OCI-LY1 (cell line): ENCODE data around the gene FARP1.

ENCODE experiments used
- H2AFZ ChIP-seq: fragments of 200-600 bp; sonication (generic), shearing (Covaris generic); 2 replicates; pipeline ENCODE4 v1.6.0; 2014; ENCODE audit warnings: antibody characterized with exemption, mild to moderate bottlenecking, low read length
- H3F3A ChIP-seq: fragments of 200-600 bp; sonication (generic), shearing (Covaris generic); 2 replicates; pipeline ENCODE4 v1.6.0; 2014; ENCODE audit warnings: mild to moderate bottlenecking, antibody characterized with exemption, low read length, moderate library complexity; ENCODE audit not compliant: insufficient read depth
- H3K27ac ChIP-seq: fragments of 200-600 bp; sonication (generic); 2 replicates; pipeline ENCODE4 v1.5.1; 2014; ENCODE audit warnings: low read length, mixed run types, mild to moderate bottlenecking, low read depth; ENCODE audit not compliant: poor library complexity, severe bottlenecking
- H3K27me3 ChIP-seq: fragments of 200-600 bp; sonication (generic); 2 replicates; pipeline ENCODE4 v1.6.0; 2014; ENCODE audit warnings: antibody characterized with exemption, mild to moderate bottlenecking, low read length, moderate library complexity; ENCODE audit not compliant: insufficient read depth
- H3K36me3 ChIP-seq: fragments of 200-600 bp; sonication (generic); 2 replicates; pipeline ENCODE4 v1.6.1; 2014; ENCODE audit warnings: mild to moderate bottlenecking, antibody characterized with exemption, low read length, moderate library complexity, mixed read lengths; ENCODE audit not compliant: insufficient read depth
- H3K4me1 ChIP-seq: fragments of 200-600 bp; sonication (generic); 2 replicates; pipeline ENCODE4 v1.5.1; 2014; ENCODE audit warnings: mild to moderate bottlenecking, low read length, moderate library complexity; ENCODE audit not compliant: insufficient read depth, severe bottlenecking
- H3K4me2 ChIP-seq: fragments of 200-600 bp; sonication (generic), shearing (Covaris generic); 2 replicates; pipeline ENCODE4 v1.6.1; 2014; ENCODE audit warnings: low read length
- H3K4me3 ChIP-seq: fragments of 200-600 bp; sonication (generic); 2 replicates; pipeline ENCODE4 v1.5.1; 2014; ENCODE audit warnings: low read length, low read depth, mild to moderate bottlenecking, mixed read lengths; ENCODE audit not compliant: poor library complexity, severe bottlenecking
- H3K79me2 ChIP-seq: fragments of 200-600 bp; shearing (Covaris generic); 2 replicates; pipeline ENCODE4 v1.6.1; 2016; ENCODE audit warnings: mixed run types, low read length, mixed read lengths; ENCODE audit not compliant: insufficient read depth
- H3K9ac ChIP-seq: fragments of 200-600 bp; sonication (generic), shearing (Covaris generic); 2 replicates; pipeline ENCODE4 v1.6.1; 2014; ENCODE audit warnings: mild to moderate bottlenecking, low read length, mixed read lengths
- H3K9me2 ChIP-seq: fragments of 200-600 bp; sonication (generic), shearing (Covaris generic); 2 replicates; pipeline ENCODE4 v1.6.1; 2014; ENCODE audit warnings: low read depth, mild to moderate bottlenecking, low read length, mixed read lengths
- H3K9me3 ChIP-seq: fragments of 200-600 bp; shearing (Covaris generic); 2 replicates; pipeline ENCODE4 v1.6.1; 2014; ENCODE audit warnings: low read length, mixed read lengths
- H4K20me1 ChIP-seq: fragments of 200-600 bp; sonication (generic), shearing (Covaris generic); 2 replicates; pipeline ENCODE4 v1.6.0; 2016; ENCODE audit warnings: mild to moderate bottlenecking, low read length; ENCODE audit not compliant: insufficient read depth
- CTCF ChIP-seq: fragments of 200-600 bp; sonication (generic), shearing (Covaris generic); IDR thresholded peaks from 2 replicates; pipeline ENCODE4 v1.5.1; 2017; ENCODE audit warnings: mild to moderate bottlenecking, antibody characterized with exemption, low read length, moderate library complexity, mixed read lengths
- EZH2 ChIP-seq: fragments of 200-600 bp; sonication (generic), shearing (Covaris generic); IDR thresholded peaks from 2 replicates; pipeline ENCODE4 v1.8.0; 2017; ENCODE audit warnings: borderline replicate concordance, mixed run types, mild to moderate bottlenecking, antibody characterized with exemption, low read length, moderate library complexity, mixed read lengths

FARP1 gene

GRCh38 chr13:98212763-98213162 lies 69.9 kb downstream of the FARP1 start:
- no peaks in the 10 kb centered on the region for H3F3A ChIP-seq
- H2AFZ ChIP-seq = no peak overlapping the region
- H3K27ac ChIP-seq = no peak overlapping the region
- TF ChIP-seq EZH2 (no peak), CTCF (no peak)
- no peak overlapping the region for H3K4me2 ChIP-seq
- H3K4me1 ChIP-seq = no peaks in the 10 kb centered on the region
- H3K36me3 ChIP-seq = no peaks in the 10 kb centered on the region
- no peak overlapping the region for H3K9ac ChIP-seq
- H3K9me2 ChIP-seq = no peaks in the 10 kb centered on the region
- H3K9me3 ChIP-seq = no peaks in the 10 kb centered on the region
- no peaks in the 10 kb centered on the region for H3K79me2 ChIP-seq
- no peaks in the 10 kb centered on the region for H4K20me1 ChIP-seq
- H3K27me3 ChIP-seq = peaks cover 4% of the 10 kb centered on the region; the same call in 1 of the 2 replicates
- H3K4me3 ChIP-seq = no peak overlapping the region

GRCh38 chr13:98213354-98213753 lies 70.5 kb downstream of the FARP1 start:
- H3K9me3 ChIP-seq = no peaks in the 10 kb centered on the region
- H3K4me2 ChIP-seq = no peak overlapping the region
- H4K20me1 ChIP-seq = no peaks in the 10 kb centered on the region
- no peaks in the 10 kb centered on the region for H3K36me3 ChIP-seq
- H3F3A ChIP-seq = no peaks in the 10 kb centered on the region
- H3K9me2 ChIP-seq = no peaks in the 10 kb centered on the region
- no peak overlapping the region for H3K27ac ChIP-seq
- H3K4me1 ChIP-seq = no peaks in the 10 kb centered on the region
- H2AFZ ChIP-seq = no peak overlapping the region
- H3K4me3 ChIP-seq = no peak overlapping the region
- H3K79me2 ChIP-seq = no peaks in the 10 kb centered on the region
- no peak overlapping the region for H3K9ac ChIP-seq
- TF ChIP-seq CTCF (no peak), EZH2 (no peak)
- peaks cover 4% of the 10 kb centered on the region; the same call in 1 of the 2 replicates for H3K27me3 ChIP-seq

- H3F3A ChIP-seq = no peaks in the 10 kb centered on the region
- H2AFZ ChIP-seq = no peak overlapping the region
- TF ChIP-seq CTCF (no peak), EZH2 (no peak)
- H3K36me3 ChIP-seq = no peaks in the 10 kb centered on the region
- no peak overlapping the region for H3K4me2 ChIP-seq
- no peaks in the 10 kb centered on the region for H4K20me1 ChIP-seq
- H3K9me2 ChIP-seq = no peaks in the 10 kb centered on the region
- no peak overlapping the region for H3K27ac ChIP-seq
- no peaks in the 10 kb centered on the region for H3K4me1 ChIP-seq
- H3K79me2 ChIP-seq = no peaks in the 10 kb centered on the region
- no peaks in the 10 kb centered on the region for H3K9me3 ChIP-seq
- H3K27me3 ChIP-seq = peaks cover 4% of the 10 kb centered on the region; the same call in 1 of the 2 replicates
- no peak overlapping the region for H3K9ac ChIP-seq
- no peak overlapping the region for H3K4me3 ChIP-seq
Observed at GRCh38 chr13:98214008-98214643, 71.2 kb downstream of the FARP1 start.
